ENCODE results near the gene ZNF14. TPM values are rescaled to one million over a fixed set of nuclear protein-coding genes. Genes with fewer than 3 reads are reported as not detected.

The ZNF14 gene
- 1 to 10 TPM; 9.2 to 9.5 TPM for total RNA-seq

DNA sequence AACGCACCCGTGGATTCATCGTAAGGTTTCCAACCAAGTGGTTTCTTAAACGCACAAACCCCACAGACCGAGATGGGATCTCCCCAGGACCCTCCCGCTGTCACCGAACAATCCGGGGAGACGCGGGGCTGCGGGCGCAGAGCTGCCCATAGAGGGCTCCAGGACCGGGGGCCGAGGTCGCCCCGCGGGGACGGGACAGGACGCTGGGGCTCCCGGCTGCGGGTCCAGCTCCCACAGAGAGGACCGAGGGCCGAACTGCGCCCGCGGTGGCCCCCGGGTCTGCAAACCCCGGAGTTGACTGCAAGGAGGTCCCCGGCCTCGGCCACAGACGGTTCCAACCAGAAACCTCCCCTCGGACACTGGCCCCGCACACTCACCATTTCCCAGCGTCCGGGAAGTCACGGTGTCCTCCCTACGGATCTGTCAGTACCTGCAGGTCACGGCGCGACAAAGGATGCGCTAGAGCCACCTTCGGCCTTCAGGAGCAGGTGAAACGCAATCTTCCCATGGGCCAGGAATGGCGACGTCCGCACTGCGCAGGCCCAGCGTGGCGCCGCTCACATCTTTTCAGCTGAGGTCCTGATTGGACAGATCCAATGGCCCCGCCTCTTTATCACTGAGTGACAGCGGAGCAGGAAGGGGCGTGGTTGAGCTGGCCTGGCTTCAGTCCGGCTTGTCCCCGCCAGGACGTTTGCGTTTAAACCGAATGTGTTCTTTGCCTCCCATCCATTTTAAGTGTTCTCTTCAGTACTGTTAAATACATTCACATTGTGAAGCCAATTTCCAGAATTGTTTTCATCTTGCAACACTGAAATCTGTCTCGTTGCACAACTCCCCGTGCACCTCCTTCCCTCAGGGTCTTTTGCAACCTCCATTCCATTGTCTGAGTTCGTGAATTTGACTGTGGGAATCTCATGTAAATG is at the start of gene ZNF14:
Gene ZNF14 (minus strand): TSS at position 534 of the 923 bp plus-strand sequence. CDS start 154 bp downstream, at position 380.

DNA sequence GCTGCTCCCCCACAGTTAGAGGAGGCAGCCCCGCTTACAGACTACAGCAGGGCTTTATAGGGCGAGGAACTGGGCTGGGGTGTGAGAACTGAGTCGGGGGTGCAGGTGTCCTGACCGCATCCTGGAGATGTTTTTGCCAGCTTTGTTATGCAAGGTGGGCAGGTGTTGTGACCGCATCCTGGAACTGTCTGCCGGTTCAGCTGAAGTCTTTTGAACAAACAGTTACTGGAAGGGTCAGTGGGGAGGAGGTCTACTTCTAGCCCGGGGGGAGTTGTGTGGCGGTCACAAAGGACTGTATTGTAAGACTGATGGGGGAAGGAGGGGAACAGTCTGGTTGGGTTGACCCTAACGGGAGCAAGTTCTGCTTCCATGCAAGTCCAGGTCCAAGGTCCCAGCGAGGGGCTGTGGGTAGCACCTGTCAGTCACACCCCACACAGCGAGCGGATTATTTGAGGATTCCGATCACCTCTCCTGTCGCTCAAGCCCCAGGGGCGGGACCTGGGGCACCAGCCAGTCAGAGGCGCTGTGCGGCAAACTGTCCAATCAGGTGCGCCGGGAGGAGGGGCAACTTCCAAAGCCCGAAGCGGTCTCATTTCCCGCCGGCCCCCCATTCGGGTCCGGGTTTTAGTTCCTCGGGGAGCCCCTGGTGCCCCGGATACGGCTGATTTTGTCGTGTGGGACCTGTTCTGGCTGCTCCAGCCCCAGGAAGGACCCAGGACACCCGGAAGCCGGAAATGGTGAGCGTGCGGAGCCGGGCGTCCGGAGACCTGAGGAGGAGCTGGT is 64.5 kb downstream of the ZNF14 start, which contains the start of gene ZNF101:
Gene ZNF101 (plus strand): TSS at position 610 of the 783 bp plus-strand sequence. CDS start 125 bp downstream, at position 735.

DNA sequence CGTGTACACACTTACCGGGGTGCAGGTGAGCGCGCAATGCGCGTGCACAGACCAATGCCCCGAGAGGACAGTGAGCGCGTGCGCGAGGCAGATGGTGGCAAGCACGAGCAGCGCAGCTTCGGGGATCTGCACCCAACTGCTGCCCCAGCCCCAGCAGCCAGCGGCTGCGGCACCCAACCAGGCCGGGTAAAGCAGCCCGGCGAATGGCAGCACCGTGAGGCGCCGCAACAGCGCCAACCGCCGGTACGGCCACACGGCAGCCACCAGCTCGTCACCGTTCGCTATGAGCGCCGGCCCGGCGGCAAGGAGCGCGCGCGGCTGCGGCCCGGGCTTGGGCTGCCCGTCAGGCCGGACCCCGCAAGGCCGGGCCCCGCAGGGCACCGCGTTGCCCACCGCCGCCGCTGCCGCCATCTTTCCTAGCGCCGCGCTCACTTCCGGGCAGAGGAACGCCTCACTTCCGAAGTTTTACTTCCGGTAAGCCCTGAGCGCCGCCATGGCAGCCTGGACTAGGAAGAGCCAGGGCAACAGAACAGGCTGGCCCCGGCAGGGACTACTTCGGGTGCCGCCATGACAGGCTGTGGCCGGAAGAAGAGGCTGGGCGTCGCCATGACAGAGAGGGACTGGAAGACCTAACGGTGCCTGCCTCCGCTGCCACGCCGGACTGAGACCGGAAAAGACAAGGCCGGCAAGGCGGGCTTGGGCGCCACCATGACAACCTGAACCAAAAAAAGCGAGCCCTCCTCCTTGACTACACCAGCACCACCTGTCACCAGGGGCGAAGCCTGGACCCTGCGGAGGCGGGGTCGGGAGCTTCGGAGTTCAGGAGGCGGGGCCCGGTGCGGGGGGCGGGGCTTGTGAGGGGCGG is 69.4 kb downstream of the ZNF14 start, which contains the start of gene ATP13A1:
Gene ATP13A1 (minus strand): TSS at position 421 of the 865 bp plus-strand sequence. CDS start 10 bp downstream, at position 411.

Other genes starting within 250 kb of the ZNF14 start
- gene TSSK6, start 217.6 kb downstream of the ZNF14 start, total RNA-seq: 1 to 10 TPM; 4.7 to 6.5 TPM
- gene NDUFA13, start 216.9 kb downstream of the ZNF14 start, total RNA-seq: 100 to 1,000 TPM; 299 to 304 TPM
- 10 to 100 TPM in 1 of 2 experiments, 1 to 10 TPM in 1; 7.8 to 10.5 TPM for gene YJEFN3, start 204.2 kb downstream of the ZNF14 start, total RNA-seq
- gene CILP2, start 194.8 kb downstream of the ZNF14 start, total RNA-seq: under 1 TPM; 0.10 to 0.17 TPM
- gene PBX4, start 114.4 kb downstream of the ZNF14 start, total RNA-seq: 10 to 100 TPM; 26.2 to 27.4 TPM
- 10 to 100 TPM; 42.1 to 44.8 TPM for gene LPAR2, start 104.9 kb downstream of the ZNF14 start, total RNA-seq
- 100 to 1,000 TPM; 107 to 111 TPM for gene GMIP, start 89.5 kb downstream of the ZNF14 start, total RNA-seq
- gene ATP13A1, start 69.4 kb downstream of the ZNF14 start, total RNA-seq: 10 to 100 TPM; 81.8 to 93.7 TPM
- 100 to 1,000 TPM; 121 to 129 TPM for gene ZNF101, start 64.3 kb downstream of the ZNF14 start, total RNA-seq
- 10 to 100 TPM; 27.8 to 29.6 TPM for gene ZNF506, start 88.6 kb upstream of the ZNF14 start, total RNA-seq
- gene ZNF253, start 132.8 kb upstream of the ZNF14 start, total RNA-seq: 10 to 100 TPM; 20.8 to 22.2 TPM
- gene ZNF93, start 167.8 kb upstream of the ZNF14 start, total RNA-seq: 10 to 100 TPM; 13.1 to 14.4 TPM